Forelimb muscle (tissue), 1 donor: ENCODE data around the gene RAB5A. TPM values are rescaled to one million over a fixed set of nuclear protein-coding genes. Genes with fewer than 3 reads are reported as not detected.
"Not testable (repeated sequence)": the region's sequence is repeated elsewhere in the genome, so short reads cannot be mapped to it uniquely, and the experiment has no call there.

ENCODE experiments used
- DNase-seq: peaks from one replicate; pipeline ENCODE4 v3.0.0-alpha.2; 2013; ENCODE audit warnings: low read depth
- polyA plus RNA-seq: library from polyadenylated mRNA; unstranded; fragments of 120-200 nt; gene quantifications from one replicate; pipeline ENCODE4 v1.2.1, GENCODE V29; 2013; ENCODE audit not compliant: insufficient read length

The RAB5A gene, protein sequence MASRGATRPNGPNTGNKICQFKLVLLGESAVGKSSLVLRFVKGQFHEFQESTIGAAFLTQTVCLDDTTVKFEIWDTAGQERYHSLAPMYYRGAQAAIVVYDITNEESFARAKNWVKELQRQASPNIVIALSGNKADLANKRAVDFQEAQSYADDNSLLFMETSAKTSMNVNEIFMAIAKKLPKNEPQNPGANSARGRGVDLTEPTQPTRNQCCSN
- 35.4 TPM for polyA plus RNA-seq

DNA sequence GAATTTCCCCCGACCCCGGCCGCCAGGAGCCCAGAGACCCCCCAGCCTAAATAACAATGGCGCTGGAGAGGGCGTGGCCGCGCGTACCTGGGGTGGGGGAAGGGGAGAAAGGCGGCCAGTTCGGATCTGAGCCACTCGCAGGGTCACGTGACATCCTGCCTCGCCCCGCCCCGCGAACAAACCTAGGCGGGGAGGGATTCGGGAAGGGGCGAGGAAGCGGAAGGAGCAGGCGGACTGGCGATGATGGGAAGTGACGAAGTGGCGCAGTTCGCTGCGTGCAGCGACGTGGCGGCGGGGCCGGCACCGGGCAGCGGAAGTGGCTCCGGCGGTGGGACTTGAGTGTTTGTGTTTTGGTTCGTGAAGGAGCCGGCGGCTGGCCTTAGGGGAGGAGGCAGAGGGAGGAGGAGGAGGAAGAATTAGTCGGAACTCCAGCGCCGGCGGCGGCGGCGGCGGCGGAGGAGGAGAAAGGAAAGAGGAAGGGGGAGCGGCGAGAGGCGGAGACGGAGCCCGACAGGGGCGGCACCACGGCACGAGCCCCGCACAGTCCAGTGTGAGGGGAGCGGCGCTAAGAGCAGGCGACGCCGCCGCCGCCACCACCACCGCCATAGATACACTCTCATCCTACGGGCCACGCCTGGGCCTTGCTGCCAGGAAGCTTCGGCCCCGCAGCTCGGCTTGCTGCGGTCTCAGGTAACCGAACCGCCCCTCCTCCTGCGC, at the start of gene RAB5A:
Gene RAB5A, plus strand, starts transcription at position 266 of the 717 bp plus-strand sequence. CDS start 3,802 bp downstream, outside the sequence.
- peak; percentile 92 for DNase-seq

- no peak for DNase-seq
Observed at GRCh38 chr3:19898721-19899120, 48.2 kb upstream of the RAB5A start.

DNA sequence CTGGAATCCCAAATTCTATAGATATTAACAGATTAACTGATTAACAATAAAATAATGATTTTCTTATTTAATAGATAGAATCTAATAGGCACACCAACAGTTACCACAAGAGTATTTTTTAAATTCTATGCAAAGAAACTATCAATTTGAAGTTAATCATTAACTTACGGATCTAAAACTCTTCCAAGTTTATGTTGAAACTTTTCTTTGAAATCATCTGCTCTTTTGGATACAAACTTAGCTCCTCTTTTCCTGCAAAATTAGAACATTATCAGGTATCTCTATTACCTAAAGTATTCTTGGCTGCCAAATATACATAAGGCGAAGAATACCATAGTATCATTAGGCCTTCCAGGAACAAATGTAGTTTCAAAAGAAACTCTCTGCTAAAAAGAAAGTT, 47.6 kb upstream of the RAB5A start:
- DNase-seq, result no peak

GRCh38 chr3:19899833-19900232, 47.1 kb upstream of the RAB5A start:
- not testable (repeated sequence) for DNase-seq

DNA sequence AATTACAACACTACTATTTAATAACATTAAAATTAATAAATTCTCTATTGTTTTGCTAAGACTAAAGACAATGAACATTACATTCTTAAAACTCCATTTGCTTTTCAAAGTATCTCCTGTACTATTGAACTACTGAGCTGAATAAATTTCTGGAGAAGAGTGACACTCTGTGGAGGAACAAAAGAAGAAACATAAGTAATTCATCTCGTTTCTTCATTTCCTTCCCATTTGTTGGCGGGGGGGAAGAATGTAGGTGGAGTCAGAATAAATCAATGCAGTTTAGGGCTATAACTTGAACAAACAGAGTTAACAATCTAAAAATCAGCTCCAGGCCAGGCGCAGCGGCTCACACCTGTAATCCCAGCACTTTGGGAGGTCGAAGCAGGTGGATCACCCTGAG, 45.6 kb upstream of the RAB5A start:
- no peak for DNase-seq

DNA sequence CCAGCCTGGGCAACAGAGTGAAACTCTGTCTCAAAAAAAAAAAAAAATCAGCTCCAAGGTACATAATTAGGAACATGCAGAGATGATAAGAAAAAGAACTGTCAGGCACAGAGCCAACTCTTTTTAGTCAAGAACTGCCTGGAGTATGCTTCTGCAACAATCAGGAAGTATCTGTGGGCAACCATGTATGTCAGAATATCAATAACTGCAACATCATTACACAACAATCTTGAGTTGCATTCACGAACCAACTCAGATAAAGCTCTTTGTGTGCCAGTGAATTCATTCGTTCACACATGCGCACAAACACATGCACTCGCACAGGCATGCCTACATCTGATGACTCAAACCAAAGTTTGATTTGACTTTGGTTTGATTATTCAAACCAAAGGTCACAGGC, 45.0 kb upstream of the RAB5A start:
- DNase-seq, result no peak

DNA sequence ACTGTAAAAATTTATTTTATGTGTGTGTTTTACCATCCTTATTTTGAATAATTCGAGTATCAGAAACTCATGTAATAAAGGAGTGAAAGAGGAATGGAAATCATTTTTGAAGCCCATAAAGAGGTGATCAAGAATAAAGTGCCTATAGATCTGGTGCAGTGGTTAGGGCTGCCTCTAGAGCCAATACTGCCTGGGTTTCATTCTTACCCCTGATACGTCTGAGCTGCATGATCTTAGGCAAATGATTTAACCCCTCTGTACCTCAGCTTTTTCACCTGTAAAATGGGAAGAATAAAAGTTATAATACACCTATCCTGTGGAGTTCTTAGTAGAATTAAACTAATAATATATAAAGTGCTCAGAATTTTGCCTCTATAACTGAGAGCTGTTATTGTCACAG, 43.2 kb upstream of the RAB5A start:
- DNase-seq, result no peak

DNA sequence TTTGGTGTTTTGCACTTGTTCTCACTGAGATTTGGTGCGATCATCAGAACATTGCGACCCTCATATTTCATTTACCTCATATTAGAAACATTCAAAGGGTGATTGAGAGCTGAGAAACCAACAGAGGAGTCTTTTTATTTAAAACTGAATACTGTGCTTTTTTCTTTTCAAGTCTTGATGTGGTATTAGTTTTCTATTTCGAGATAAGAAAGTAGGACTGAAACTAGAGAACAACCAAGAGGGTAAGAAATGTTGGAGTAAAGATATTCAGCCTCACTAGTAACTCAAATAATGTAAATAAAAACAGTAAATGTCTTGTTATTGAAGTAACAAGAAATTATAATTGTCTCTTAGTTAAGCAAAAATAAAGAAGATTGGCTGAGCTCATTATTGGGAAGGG, 39.4 kb upstream of the RAB5A start:
- DNase-seq, result no peak

- no peak for DNase-seq
Observed at GRCh38 chr3:19911452-19911851, 35.4 kb upstream of the RAB5A start.

DNA sequence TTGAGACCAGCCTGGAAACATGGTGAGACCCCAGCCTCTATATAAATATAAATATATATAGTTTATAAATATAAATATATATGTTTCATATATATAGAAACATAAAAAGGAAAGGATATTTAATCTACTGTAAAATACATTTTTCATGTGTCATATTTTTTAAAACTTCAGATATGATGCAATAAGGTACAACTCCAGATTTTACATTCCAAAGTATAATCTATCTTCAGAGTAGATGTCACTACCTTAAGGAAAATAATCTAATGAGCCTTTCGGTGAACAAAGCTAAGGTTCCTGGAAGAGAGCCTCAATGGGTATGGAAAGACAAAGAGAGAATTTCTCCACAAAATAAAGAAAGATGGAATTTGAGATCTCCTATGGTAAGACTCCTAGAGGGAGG, 29.7 kb upstream of the RAB5A start:
- DNase-seq, result no peak

DNA sequence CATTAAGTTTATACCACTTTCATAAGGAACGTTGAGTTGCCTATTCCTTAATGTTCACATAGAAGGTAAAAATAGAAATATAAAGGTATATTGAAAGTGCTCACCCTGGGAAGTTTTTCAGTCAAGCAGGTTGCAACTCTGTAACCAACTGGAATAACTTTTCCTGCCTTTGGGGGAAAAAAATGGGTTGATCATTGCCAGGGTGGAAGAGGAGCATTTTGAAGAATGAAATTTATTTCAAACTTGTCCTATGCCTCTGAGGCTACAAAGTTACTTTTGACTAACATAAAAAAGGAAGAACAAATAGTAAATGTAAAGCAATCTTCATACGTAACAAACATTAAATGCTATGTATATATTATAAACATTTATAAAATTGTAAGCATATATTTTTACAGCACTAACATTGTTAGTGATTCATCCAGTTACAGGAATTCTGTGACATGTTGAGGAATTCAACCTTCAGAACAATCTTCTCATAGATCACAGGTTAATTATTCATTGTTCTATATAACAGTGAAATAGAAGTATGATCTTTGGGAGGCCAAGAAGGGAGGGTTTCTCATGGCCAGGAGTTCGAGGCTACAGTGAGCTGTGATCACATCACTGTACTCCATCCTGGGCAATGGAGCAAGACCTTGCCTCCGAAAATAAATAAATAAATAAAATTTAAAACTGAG, 26.4 kb upstream of the RAB5A start:
- no peak for DNase-seq

GRCh38 chr3:19931180-19931692, 15.7 kb upstream of the RAB5A start:
- no peak for DNase-seq

GRCh38 chr3:19931767-19932188, 15.1 kb upstream of the RAB5A start:
- no peak for DNase-seq

- no peak for DNase-seq
Observed at GRCh38 chr3:19932422-19932821, 14.5 kb upstream of the RAB5A start.

- DNase-seq, result no peak
Observed at GRCh38 chr3:19934098-19934566, 12.8 kb upstream of the RAB5A start, which contains the start of gene EFHB. Gene EFHB (minus strand): TSS chr3:19934217. CDS start chr3:19934018, 199 bp downstream.

GRCh38 chr3:19937459-19938294, 9.2 kb upstream of the RAB5A start:
- DNase-seq, result no peak

DNA sequence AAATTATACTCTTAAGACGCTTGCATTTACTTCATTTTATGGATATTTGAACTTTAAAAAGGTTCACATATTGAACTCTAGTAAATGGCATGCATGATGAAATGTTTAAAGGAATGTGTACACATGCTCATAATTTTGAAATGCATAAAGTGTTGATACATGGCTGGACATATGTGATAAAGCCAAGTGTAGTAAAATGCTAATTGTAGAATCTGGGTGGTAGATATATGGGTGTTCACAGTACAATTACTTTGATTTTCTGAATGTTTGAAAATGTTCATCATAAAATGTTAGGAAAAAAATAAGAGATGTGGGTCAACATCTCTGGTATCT, 8.6 kb upstream of the RAB5A start:
- DNase-seq, result no peak

- no peak for DNase-seq
Observed at GRCh38 chr3:19940643-19941042, 6.3 kb upstream of the RAB5A start.

DNA sequence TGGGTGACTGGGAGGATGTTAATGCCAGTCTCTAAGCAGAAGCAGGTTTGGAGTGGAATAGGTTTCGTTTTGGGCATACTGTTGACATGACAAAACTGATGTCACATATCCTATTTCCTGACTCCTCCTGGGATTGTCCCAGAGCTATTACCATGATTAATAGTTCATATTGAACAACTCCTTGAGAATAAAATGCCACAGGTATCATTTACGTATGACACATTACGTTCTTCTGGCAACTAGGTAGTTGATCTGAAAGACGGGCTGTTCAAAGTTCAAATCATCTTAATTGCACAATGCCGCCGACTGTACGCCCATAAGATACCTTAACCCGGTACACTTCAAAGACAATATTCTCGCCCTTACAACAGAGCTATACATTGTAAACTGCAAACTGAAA, 1.4 kb upstream of the RAB5A start:
- DNase-seq, result no peak

DNA sequence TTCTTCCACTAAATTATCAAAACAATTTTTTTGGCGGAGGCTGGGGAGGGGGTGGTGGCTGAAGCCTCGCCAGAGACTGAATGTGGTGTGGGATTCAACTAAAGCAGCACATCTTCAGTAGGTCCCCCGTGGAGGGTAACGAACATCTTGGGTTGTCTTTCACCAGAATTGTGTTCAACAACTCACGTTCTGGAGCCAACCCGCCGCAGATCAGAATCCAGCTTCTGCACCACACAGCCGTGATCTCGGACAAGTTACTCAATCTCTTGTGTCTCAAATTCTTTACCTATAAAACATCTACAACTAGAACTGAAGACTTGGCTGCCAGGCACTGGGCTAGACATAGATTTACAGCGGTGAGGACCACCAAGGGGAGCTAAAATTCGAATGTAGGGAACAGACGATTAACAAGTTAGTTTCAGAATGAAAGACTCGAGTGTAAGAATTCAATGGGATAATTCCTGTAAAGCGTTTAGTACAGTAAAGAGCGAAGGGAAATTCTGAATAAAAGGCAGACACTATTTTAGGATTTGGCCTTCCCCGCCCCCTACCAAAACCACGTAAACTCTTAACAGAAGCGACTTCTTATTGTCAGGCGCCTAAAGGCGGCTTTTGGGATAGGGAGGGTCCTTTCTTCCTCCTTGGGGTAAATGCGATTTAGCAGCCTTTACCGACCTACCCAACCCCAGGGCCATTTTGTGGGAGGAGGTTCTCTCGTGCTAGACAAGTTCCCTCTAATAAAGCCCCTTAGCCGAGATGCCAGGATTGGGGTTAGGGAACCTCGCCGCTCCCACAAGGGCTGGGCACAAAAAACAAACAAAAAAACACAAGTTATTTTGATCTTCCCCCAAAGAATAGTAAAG, 697 bp upstream of the RAB5A start:
- DNase-seq, result no peak
